Keratinocyte (primary cell): ENCODE data around the gene CCDC172. TPM values are rescaled to one million over a fixed set of nuclear protein-coding genes. Genes with fewer than 3 reads are reported as not detected.

Experiments
- DNase-seq: peaks from one replicate; pipeline ENCODE4 v3.0.0-alpha.2; 2011; ENCODE audit warnings: low read depth, missing footprints, low spot score
- FAIRE-seq: peaks from 2 replicates; lab custom pipeline; 2011; peaks lifted over from hg19 to GRCh38; lab: Jason Lieb, UNC
- H2AFZ ChIP-seq: 2 replicates; pipeline ENCODE4 v1.6.0; 2012; ENCODE audit warnings: low read length, control low read depth, inconsistent platforms; ENCODE audit not compliant: control insufficient read depth
- H3K27ac ChIP-seq: 2 replicates; pipeline ENCODE4 v1.5.1; 2011; ENCODE audit warnings: low read length; ENCODE audit not compliant: control insufficient read depth, insufficient read depth
- H3K27me3 ChIP-seq: 3 replicates; pipeline ENCODE4 v1.6.0; 2011; ENCODE audit warnings: low read length; ENCODE audit not compliant: control insufficient read depth, insufficient read depth; ENCODE audit errors: extremely low read depth
- H3K36me3 ChIP-seq, 2 experiments: 2 replicates in 1 of 2; 3 replicates in 1 of 2; pipeline ENCODE4 v1.5.1; 2011; ENCODE audit warnings: low read length in 2 of 2, mild to moderate bottlenecking in 1 of 2; ENCODE audit not compliant: control insufficient read depth in 2 of 2, insufficient read depth in 2 of 2; ENCODE audit errors: extremely low read depth in 1 of 2
- H3K4me1 ChIP-seq: 3 replicates; pipeline ENCODE4 v1.5.1; 2011; ENCODE audit warnings: low read length; ENCODE audit not compliant: control insufficient read depth, insufficient read depth; ENCODE audit errors: extremely low read depth
- H3K4me2 ChIP-seq: 3 replicates; pipeline ENCODE4 v1.6.0; 2011; ENCODE audit warnings: low read depth, low read length; ENCODE audit not compliant: control insufficient read depth, insufficient read depth; ENCODE audit errors: extremely low read depth
- H3K4me3 ChIP-seq, 3 experiments: fragments of 200-600 bp in 1 of 3; sonication (generic) in 1 of 3; 2 replicates in 2 of 3; 3 replicates in 1 of 3; pipeline ENCODE4 v1.5.1; 2011 to 2016; ENCODE audit warnings: low read length in 3 of 3, mild to moderate bottlenecking in 3 of 3, control low read depth in 2 of 3, inconsistent platforms in 1 of 3, low read depth in 1 of 3, mixed read lengths in 1 of 3, mixed run types in 1 of 3, moderate library complexity in 1 of 3; ENCODE audit not compliant: control insufficient read depth in 2 of 3, insufficient read depth in 2 of 3; ENCODE audit errors: extremely low read depth in 1 of 3
- H3K79me2 ChIP-seq: 2 replicates; pipeline ENCODE4 v1.6.0; 2012; ENCODE audit warnings: low read length; ENCODE audit not compliant: control insufficient read depth, insufficient read depth
- H3K9ac ChIP-seq: 3 replicates; pipeline ENCODE4 v1.6.0; 2011; ENCODE audit warnings: low read length; ENCODE audit not compliant: control insufficient read depth, insufficient read depth; ENCODE audit errors: extremely low read depth
- H3K9me1 ChIP-seq: 3 replicates; pipeline ENCODE4 v1.6.0; 2011; ENCODE audit warnings: low read length; ENCODE audit not compliant: control insufficient read depth, insufficient read depth; ENCODE audit errors: extremely low read depth
- H3K9me3 ChIP-seq: 2 replicates; pipeline ENCODE4 v1.5.1; 2012; ENCODE audit warnings: low read depth, low read length; ENCODE audit not compliant: control insufficient read depth
- H4K20me1 ChIP-seq: 3 replicates; pipeline ENCODE4 v1.6.0; 2011; ENCODE audit warnings: low read length; ENCODE audit not compliant: control insufficient read depth, insufficient read depth; ENCODE audit errors: extremely low read depth
- EZH2 ChIP-seq: IDR thresholded peaks from one replicate; pipeline ENCODE4 v1.6.1; 2012; ENCODE audit warnings: inconsistent platforms, mild to moderate bottlenecking, low read length, moderate library complexity
- dilution Hi-C: fragments of 300-500 bp; cut with MboI; formaldehyde crosslinking; loops from one replicate; pipeline ENCODE4 v1.7.0; 2020; ENCODE audit warnings: low sequenced_read_pairs; ENCODE audit not compliant: extremely low pct_ligation_motif_present
- polyA plus RNA-seq, 5 experiments: library from polyadenylated mRNA; depleted of rRNA in 3 of 5; stranded (reverse) in 3 of 5; stranded (forward) in 1 of 5; unstranded in 1 of 5; fragments of >200 nt; gene quantifications; 1 replicate in 1 of 5; 2 replicates in 3 of 5; 3 replicates in 1 of 5; pipeline versions ENCODE4 v1.2.1 to v1.2.3, GENCODE V29; 2011 to 2012; ENCODE audit warnings: missing spikeins in 2 of 5, low read depth in 1 of 5, low replicate concordance in 1 of 5
- small RNA-seq, 3 experiments: library from RNA; depleted of rRNA; stranded (forward); fragments of <200 nt; gene quantifications; one replicate each; pipeline ENCODE3, GENCODE V24; 2012; ENCODE audit warnings: low read depth in 3 of 3, low replicate concordance in 1 of 3; ENCODE audit not compliant: insufficient read length in 3 of 3
- TF ChIP-seq, protein P1 (sequence below), 3 experiments: IDR thresholded peaks in 1 of 3; conservative IDR thresholded peaks in 1 of 3; optimal IDR thresholded peaks in 1 of 3; 2 replicates in 2 of 3; 3 replicates in 1 of 3; pipeline versions ENCODE3 to v1.5.1; 2011; ENCODE audit warnings: low read length in 3 of 3, mild to moderate bottlenecking in 3 of 3, moderate library complexity in 2 of 3, control low read depth in 1 of 3, inconsistent platforms in 1 of 3; ENCODE audit not compliant: insufficient read depth in 2 of 3; ENCODE audit errors: extremely low read depth in 1 of 3

Gene CCDC172
- polyA plus RNA-seq, 1 donor (not counting 4 experiments of a cell fraction or from before 2014, with no cell fraction given) = not detected

DNA sequence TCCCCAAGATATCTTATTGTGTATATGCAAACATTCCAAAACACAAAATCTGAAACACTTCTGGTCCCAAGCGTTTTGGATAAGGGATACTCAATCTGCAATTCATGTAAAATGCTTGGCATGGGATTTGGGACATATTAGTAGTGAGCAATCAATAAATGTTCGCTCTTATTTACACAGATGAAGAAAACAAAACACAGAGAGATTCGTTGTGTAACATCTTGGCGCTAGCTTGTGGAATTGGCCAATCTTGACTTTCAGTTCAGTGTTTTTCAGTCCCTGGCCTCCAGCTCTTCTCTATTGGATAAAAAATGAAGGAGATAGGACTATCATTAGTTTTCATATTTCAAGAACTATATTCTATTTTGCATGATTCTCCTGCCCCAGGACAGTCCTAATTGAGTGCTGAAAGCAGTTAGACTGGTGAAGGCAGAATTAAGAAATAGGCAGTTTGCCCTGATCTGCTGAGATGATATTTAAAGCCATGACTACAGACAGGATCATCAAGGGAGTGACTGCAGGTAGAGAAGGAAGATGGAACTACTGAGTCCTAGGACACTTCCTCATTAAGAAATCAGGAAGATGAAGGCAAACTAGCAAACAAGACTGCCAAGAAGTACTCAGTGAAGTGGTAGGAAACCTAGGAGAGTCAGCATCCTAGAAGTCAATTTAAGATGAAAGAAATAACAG, 105.2 kb downstream of the CCDC172 start:
- dilution Hi-C loops = no loop called here
- peak overlapping the region; percentile 98 for H3K27ac ChIP-seq
- no peaks in the 10 kb centered on the region for H3K9me1 ChIP-seq
- H3K27me3 ChIP-seq = no peaks in the 10 kb centered on the region
- TF ChIP-seq EZH2 = no peak
- TF ChIP-seq, protein P1, sequence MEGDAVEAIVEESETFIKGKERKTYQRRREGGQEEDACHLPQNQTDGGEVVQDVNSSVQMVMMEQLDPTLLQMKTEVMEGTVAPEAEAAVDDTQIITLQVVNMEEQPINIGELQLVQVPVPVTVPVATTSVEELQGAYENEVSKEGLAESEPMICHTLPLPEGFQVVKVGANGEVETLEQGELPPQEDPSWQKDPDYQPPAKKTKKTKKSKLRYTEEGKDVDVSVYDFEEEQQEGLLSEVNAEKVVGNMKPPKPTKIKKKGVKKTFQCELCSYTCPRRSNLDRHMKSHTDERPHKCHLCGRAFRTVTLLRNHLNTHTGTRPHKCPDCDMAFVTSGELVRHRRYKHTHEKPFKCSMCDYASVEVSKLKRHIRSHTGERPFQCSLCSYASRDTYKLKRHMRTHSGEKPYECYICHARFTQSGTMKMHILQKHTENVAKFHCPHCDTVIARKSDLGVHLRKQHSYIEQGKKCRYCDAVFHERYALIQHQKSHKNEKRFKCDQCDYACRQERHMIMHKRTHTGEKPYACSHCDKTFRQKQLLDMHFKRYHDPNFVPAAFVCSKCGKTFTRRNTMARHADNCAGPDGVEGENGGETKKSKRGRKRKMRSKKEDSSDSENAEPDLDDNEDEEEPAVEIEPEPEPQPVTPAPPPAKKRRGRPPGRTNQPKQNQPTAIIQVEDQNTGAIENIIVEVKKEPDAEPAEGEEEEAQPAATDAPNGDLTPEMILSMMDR (optimal IDR thresholded peaks at IDR 0.05 in 1 of 3, IDR thresholded peaks at IDR 0.05 in 1 of 3, conservative IDR thresholded peaks at IDR 0.05 in 1 of 3; ENCODE audit: extremely low read depth in 1 of 3, insufficient read depth in 2 of 3, low read length in 3 of 3) = no peak
- peaks cover 64% of the 10 kb centered on the region for H3K79me2 ChIP-seq
- H3K4me3 ChIP-seq = peak overlapping the region; percentile 63 to 87 (median 79)
- H2AFZ ChIP-seq = no peak overlapping the region
- FAIRE-seq (no peak), DNase-seq (no peak)
- no peaks in the 10 kb centered on the region for H3K9me3 ChIP-seq
- peaks cover 5 to 15% of the 10 kb centered on the region in 2 experiments for H3K36me3 ChIP-seq
- H3K9ac ChIP-seq = peak overlapping the region; percentile 90
- no peaks in the 10 kb centered on the region for H4K20me1 ChIP-seq
- H3K4me1 ChIP-seq = peaks cover 43% of the 10 kb centered on the region
- H3K4me2 ChIP-seq = peak overlapping the region; percentile 94

Small RNA genes lying within 50 kb of the gene (small RNA-seq; reads per million reads assigned to genes)
- gene SNRPGP6 = 0 reads per million in 3 experiments

Other genes with a start within 250 kb of the CCDC172 start
- 0.01 TPM in 1 of 3 replicates, not detected in the others for gene GFRA1, start 51.2 kb upstream of the CCDC172 start, polyA plus RNA-seq
- gene PNLIPRP3, start 103.4 kb downstream of the CCDC172 start, polyA plus RNA-seq = 64.5 to 120 TPM (median 117 TPM) in 3 replicates
- gene PNLIP, start 221.5 kb downstream of the CCDC172 start, polyA plus RNA-seq = not detected in 3 replicates